H9 (cell line): ENCODE data around the gene EPHB2. TPM values are rescaled to one million over a fixed set of nuclear protein-coding genes. Genes with fewer than 3 reads are reported as not detected.

Experiments used
- DNase-seq: peaks from one replicate; pipeline ENCODE4 v3.0.0-alpha.2; 2017
- H2AFZ ChIP-seq: one replicate; pipeline ENCODE4 v1.6.1; 2013; ENCODE audit warnings: mild to moderate bottlenecking, low read length, control low read depth, moderate library complexity
- H2AK5ac ChIP-seq: 2 replicates; pipeline ENCODE4 v1.6.1; 2013; ENCODE audit warnings: low read length, control low read depth, mixed read lengths; ENCODE audit not compliant: insufficient read length
- H2BK120ac ChIP-seq: one replicate; pipeline ENCODE4 v1.6.1; 2013; ENCODE audit warnings: low read depth, mild to moderate bottlenecking, low read length, control low read depth, inconsistent platforms; ENCODE audit not compliant: poor library complexity, severe bottlenecking
- H2BK12ac ChIP-seq: 2 replicates; pipeline ENCODE4 v1.6.1; 2013; ENCODE audit warnings: low read length, control low read depth, mixed read lengths, low read depth; ENCODE audit not compliant: insufficient read length
- H2BK15ac ChIP-seq: 2 replicates; pipeline ENCODE4 v1.6.1; 2013; ENCODE audit warnings: low read depth, low read length, control low read depth
- H2BK20ac ChIP-seq: one replicate; pipeline ENCODE4 v1.6.1; 2013; ENCODE audit warnings: low read depth, mild to moderate bottlenecking, low read length, control low read depth, inconsistent platforms; ENCODE audit not compliant: poor library complexity, severe bottlenecking
- H2BK5ac ChIP-seq: 2 replicates; pipeline ENCODE4 v1.6.1; 2013; ENCODE audit warnings: low read length, control low read depth, mixed read lengths; ENCODE audit not compliant: insufficient read length
- H3K14ac ChIP-seq: 2 replicates; pipeline ENCODE4 v1.6.1; 2013; ENCODE audit warnings: low read length, control low read depth; ENCODE audit not compliant: insufficient read depth
- H3K18ac ChIP-seq: 2 replicates; pipeline ENCODE4 v1.6.1; 2013; ENCODE audit warnings: low read depth, mild to moderate bottlenecking, mixed read lengths, low read length, control low read depth; ENCODE audit not compliant: insufficient read length
- H3K23ac ChIP-seq: 2 replicates; pipeline ENCODE4 v1.6.1; 2013; ENCODE audit warnings: low read length, control low read depth, mixed read lengths, low read depth; ENCODE audit not compliant: insufficient read length
- H3K23me2 ChIP-seq: 2 replicates; pipeline ENCODE4 v1.6.1; 2013; ENCODE audit warnings: low read depth, mild to moderate bottlenecking, mixed read lengths, low read length, control low read depth; ENCODE audit not compliant: insufficient read length, poor library complexity, severe bottlenecking
- H3K27ac ChIP-seq: 2 replicates; pipeline ENCODE4 v1.5.1; 2013; ENCODE audit warnings: low read length, control low read depth, mixed read lengths, low read depth; ENCODE audit not compliant: insufficient read length
- H3K27me3 ChIP-seq: 2 replicates; pipeline ENCODE4 v1.6.1; 2013; ENCODE audit warnings: low read length, control low read depth, inconsistent platforms; ENCODE audit not compliant: insufficient read depth
- H3K4ac ChIP-seq: 2 replicates; pipeline ENCODE4 v1.6.1; 2013; ENCODE audit warnings: low read depth, mild to moderate bottlenecking, control low read depth, inconsistent platforms, low read length, moderate library complexity
- H3K4me1 ChIP-seq: 2 replicates; pipeline ENCODE4 v1.6.1; 2013; ENCODE audit warnings: low read length, control low read depth, inconsistent platforms; ENCODE audit not compliant: insufficient read depth
- H3K4me2 ChIP-seq: 2 replicates; pipeline ENCODE4 v1.6.1; 2013; ENCODE audit warnings: low read length, control low read depth, mixed read lengths; ENCODE audit not compliant: insufficient read length, insufficient read depth
- H3K56ac ChIP-seq: 2 replicates; pipeline ENCODE4 v1.6.1; 2013; ENCODE audit warnings: low read depth, mild to moderate bottlenecking, mixed read lengths, low read length, control low read depth; ENCODE audit not compliant: insufficient read length
- H3K79me1 ChIP-seq: 2 replicates; pipeline ENCODE4 v1.6.1; 2013; ENCODE audit warnings: low read depth, mild to moderate bottlenecking, moderate library complexity, low read length, control low read depth, inconsistent platforms; ENCODE audit not compliant: insufficient read depth, poor library complexity, severe bottlenecking
- H3K79me2 ChIP-seq: 2 replicates; pipeline ENCODE4 v1.6.1; 2013; ENCODE audit warnings: low read length, control low read depth, inconsistent platforms; ENCODE audit not compliant: insufficient read depth
- H3K9ac ChIP-seq: 2 replicates; pipeline ENCODE4 v1.6.1; 2013; ENCODE audit warnings: low read length, control low read depth, mixed read lengths; ENCODE audit not compliant: insufficient read length; ENCODE audit errors: extremely low read depth
- H3K9me3 ChIP-seq: one replicate; pipeline ENCODE4 v1.6.1; 2013; ENCODE audit warnings: low read depth, low read length, inconsistent platforms; ENCODE audit not compliant: control insufficient read depth
- H3T11ph ChIP-seq: one replicate; pipeline ENCODE4 v1.6.1; 2013; ENCODE audit warnings: mild to moderate bottlenecking, low read length, control low read depth, inconsistent platforms
- H4K20me1 ChIP-seq: one replicate; pipeline ENCODE4 v1.6.1; 2013; ENCODE audit not compliant: control insufficient read depth, insufficient read length, insufficient read depth
- H4K5ac ChIP-seq: 2 replicates; pipeline ENCODE4 v1.6.1; 2013; ENCODE audit warnings: low read depth, mild to moderate bottlenecking, mixed read lengths, low read length, control low read depth; ENCODE audit not compliant: insufficient read length
- H4K8ac ChIP-seq: replicated peaks from 2 replicates; pipeline ENCODE4 v1.6.1; 2013; ENCODE audit warnings: low read length, control low read depth, mixed read lengths, low read depth; ENCODE audit not compliant: insufficient read length
- H4K91ac ChIP-seq: 2 replicates; pipeline ENCODE4 v1.6.1; 2013; ENCODE audit warnings: low read depth, mild to moderate bottlenecking, moderate library complexity, mixed read lengths, low read length, control low read depth; ENCODE audit not compliant: insufficient read length
- H3K27ac Mint-ChIP-seq, 3 experiments: 2 replicates in 2 of 3; 3 replicates in 1 of 3; pipeline ENCODE4 v1.8.0; 2020 to 2021; ENCODE audit warnings: mixed read lengths in 3 of 3, mild to moderate bottlenecking in 1 of 3, moderate library complexity in 1 of 3
- H3K27me3 Mint-ChIP-seq: 2 replicates; pipeline ENCODE4 v1.8.0; 2021; ENCODE audit warnings: low read depth, mild to moderate bottlenecking, moderate library complexity, mixed read lengths
- H3K36me3 Mint-ChIP-seq, 3 experiments: 2 replicates in 2 of 3; 3 replicates in 1 of 3; pipeline ENCODE4 v1.8.0; 2020 to 2021; ENCODE audit warnings: low read depth in 3 of 3, mixed read lengths in 3 of 3; ENCODE audit not compliant: insufficient read depth in 1 of 3
- H3K4me1 Mint-ChIP-seq, 2 experiments: 2 replicates each; pipeline ENCODE4 v1.8.0; 2020; ENCODE audit warnings: mixed read lengths in 2 of 2
- H3K4me3 Mint-ChIP-seq, 2 experiments: 2 replicates in 1 of 2; 3 replicates in 1 of 2; pipeline ENCODE4 v1.8.0; 2020 to 2021; ENCODE audit warnings: mild to moderate bottlenecking in 2 of 2, mixed read lengths in 2 of 2, moderate library complexity in 1 of 2
- H3K9me3 Mint-ChIP-seq, 2 experiments: 2 replicates in 1 of 2; 3 replicates in 1 of 2; pipeline ENCODE4 v1.8.0; 2020; ENCODE audit warnings: mild to moderate bottlenecking in 2 of 2, mixed read lengths in 2 of 2, moderate library complexity in 1 of 2
- CTCF ChIP-seq: fragments of 200-600 bp; sonication (generic); conservative IDR thresholded peaks from 3 replicates; pipeline ENCODE4 v1.8.0; 2021; ENCODE audit warnings: antibody characterized with exemption, mild to moderate bottlenecking
- WGBS: extraction: QIAGEN DNeasy Blood & Tissue Kit; methylation state at CpG from one replicate; pipeline ENCODE4 v1.1.7; 2013; ENCODE audit warnings: missing lambda C conversion rate, low lambda C conversion rate, mixed read lengths; ENCODE audit not compliant: insufficient read length; ENCODE audit errors: extremely low coverage; 5-methylcytosine and 5-hydroxymethylcytosine counted together
- total RNA-seq: library from RNA; stranded (reverse); gene quantifications from 2 replicates; pipeline ENCODE4 v1.2.1, GENCODE V29; 2021

EPHB2 gene
- total RNA-seq, 1 experiment from 2014 or later, result 9.5 TPM

DNA sequence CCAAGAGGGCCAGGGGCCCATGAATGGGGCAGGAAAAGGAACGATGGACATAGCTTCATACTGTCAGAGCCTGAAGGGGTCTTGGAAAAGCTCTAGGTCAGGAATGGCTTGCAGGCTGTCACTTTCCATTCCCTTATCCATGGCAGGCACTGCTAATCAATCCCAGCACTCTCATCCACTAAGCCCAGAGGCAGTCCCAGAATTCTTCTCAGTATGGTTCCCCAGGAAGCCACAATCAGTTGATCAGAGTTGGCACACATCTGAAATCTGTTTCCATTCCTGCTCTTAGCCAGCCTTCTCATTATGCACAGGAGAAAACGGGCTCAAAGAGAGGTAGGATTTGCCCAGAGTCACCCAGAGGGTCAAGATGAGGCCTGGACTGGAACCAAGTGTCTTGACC lies 196.3 kb downstream of the EPHB2 start:
- H2AK5ac ChIP-seq, result no peak overlapping the region
- H4K91ac ChIP-seq, result no peak overlapping the region
- Mint-ChIP-seq H3K4me3 (no peak overlapping the region), H3K27ac (no peak overlapping the region; a peak in 1 of 7 replicates), H3K9me3 (no peaks in the 10 kb centered on the region), H3K36me3 (no peaks in the 10 kb centered on the region), H3K27me3 (no peaks in the 10 kb centered on the region; the same call in none of the 2 replicates), H3K4me1 (no peaks in the 10 kb centered on the region)
- H4K8ac ChIP-seq, result no peak overlapping the region
- H2BK120ac ChIP-seq, result no peak overlapping the region
- H2BK12ac ChIP-seq, result no peak overlapping the region
- H4K20me1 ChIP-seq, result no peaks in the 10 kb centered on the region
- H2BK5ac ChIP-seq, result no peak overlapping the region
- H2BK20ac ChIP-seq, result no peak overlapping the region
- H3K79me1 ChIP-seq, result no peaks in the 10 kb centered on the region
- H2BK15ac ChIP-seq, result no peak overlapping the region
- H3K4me1 ChIP-seq, result no peaks in the 10 kb centered on the region
- H3K14ac ChIP-seq, result no peak overlapping the region
- no peak overlapping the region for H3K4me2 ChIP-seq
- H3K79me2 ChIP-seq, result no peaks in the 10 kb centered on the region
- H3K56ac ChIP-seq, result no peak overlapping the region
- WGBS, result no CpG with 5 or more reads among the region's 2 CpGs
- no peak overlapping the region for H3K18ac ChIP-seq
- H3K27me3 ChIP-seq, result no peaks in the 10 kb centered on the region
- H3K23ac ChIP-seq, result no peak overlapping the region
- H3K4ac ChIP-seq, result no peak overlapping the region
- H2AFZ ChIP-seq, result no peak overlapping the region
- DNase-seq, result no peak
- no peak overlapping the region for H3K27ac ChIP-seq
- no peaks in the 10 kb centered on the region for H3K9me3 ChIP-seq
- no peak overlapping the region for H3K9ac ChIP-seq
- no peak overlapping the region for H4K5ac ChIP-seq
- TF ChIP-seq CTCF, result no peak
- H3K23me2 ChIP-seq, result no peaks in the 10 kb centered on the region
- H3T11ph ChIP-seq, result no peak overlapping the region
